Upper lobe of left lung (tissue), 6 donors: ENCODE data around the gene CIPC. TPM values are rescaled to one million over a fixed set of nuclear protein-coding genes. Genes with fewer than 3 reads are reported as not detected.

Experiments
- ATAC-seq, 2 donors: fragments of 200-7000 bp; cut with Tn5 transposase; one replicate each; pipeline ENCODE4 v1.9.1; 2022; ENCODE audit warnings: mild to moderate bottlenecking in 2 of 2, moderate library complexity in 2 of 2; ENCODE audit not compliant: low FRiP score in 2 of 2
- DNase-seq, 2 donors: peaks; one replicate each; pipeline ENCODE4 v3.0.0-alpha.2; 2019 to 2020
- H3K27ac ChIP-seq, 4 donors: fragments of 200-600 bp; sonication (generic); one replicate each; pipeline ENCODE4 v1.5.1; 2016 to 2019
- H3K27me3 ChIP-seq, 4 donors: fragments of 200-600 bp; sonication (generic); one replicate each; pipeline ENCODE4 v1.5.1; 2017 to 2019
- H3K36me3 ChIP-seq, 4 donors: fragments of 200-600 bp; sonication (generic); one replicate each; pipeline ENCODE4 v1.5.1; 2016 to 2019
- H3K4me1 ChIP-seq, 4 donors: fragments of 200-600 bp; sonication (generic); one replicate each; pipeline ENCODE4 v1.5.1; 2018 to 2019
- H3K4me3 ChIP-seq, 4 donors: fragments of 200-600 bp; sonication (generic); one replicate each; pipeline ENCODE4 v1.5.1; 2017 to 2019; ENCODE audit warnings: mild to moderate bottlenecking in 2 of 4, moderate library complexity in 1 of 4
- H3K9me3 ChIP-seq, 4 donors: fragments of 200-600 bp; sonication (generic); one replicate each; pipeline ENCODE4 v1.5.1; 2018 to 2019
- CTCF ChIP-seq, 6 experiments: fragments of 450-650 bp in 4 of 6; fragments of 200-600 bp in 2 of 6; sonication (generic) in 2 of 6; IDR thresholded peaks; one replicate each; pipeline ENCODE4 v1.5.1; 2016 to 2019; ENCODE audit warnings: antibody characterized with exemption in 6 of 6
- EP300 ChIP-seq, 4 donors: sonication (generic); formaldehyde crosslinking; IDR thresholded peaks; one replicate each; pipeline ENCODE4 v1.5.1; 2017; ENCODE audit warnings: antibody characterized with exemption in 4 of 4, control low read depth in 2 of 4
- POLR2A ChIP-seq, 4 donors: fragments of 450-650 bp; IDR thresholded peaks; one replicate each; pipeline ENCODE4 v1.5.1; 2016 to 2017; ENCODE audit warnings: antibody characterized with exemption in 4 of 4, mild to moderate bottlenecking in 2 of 4
- POLR2AphosphoS5 ChIP-seq, 2 donors: sonication (generic); formaldehyde crosslinking; IDR thresholded peaks; one replicate each; pipeline ENCODE4 v1.5.1; 2017; ENCODE audit warnings: antibody characterized with exemption in 2 of 2
- WGBS, 2 donors: methylation state at CpG; one replicate each; pipeline ENCODE4 v1.1.5; 2017 to 2018; 5-methylcytosine and 5-hydroxymethylcytosine counted together
- total RNA-seq, 6 donors: library from RNA; depleted of rRNA in 4 of 6; stranded (reverse); fragments of >200 nt in 4 of 6; gene quantifications; one replicate each; pipeline versions ENCODE4 v1.1.0 to v1.2.1, GENCODE V29; 2016 to 2021
- donor health status: DM: no; HTN: no; CAD: no; lungs with moderate emphysema.
- donor health status: DM: no; HTN: yes; CAD: no; lungs with severe emphysema.

CIPC gene
- total RNA-seq, 6 donors from 2014 or later: 25.1 to 42.4 (median 32.7) TPM

- H3K4me3 ChIP-seq: no peak overlapping the region
- H3K9me3 ChIP-seq: no peaks in the 10 kb centered on the region
- no peaks in the 10 kb centered on the region for H3K36me3 ChIP-seq
- no peaks in the 10 kb centered on the region for H3K27me3 ChIP-seq
- no peaks in the 10 kb centered on the region for H3K4me1 ChIP-seq
- ATAC-seq (peak in 1 of 2 donors; percentile 81), DNase-seq (peak in 1 of 2 donors; percentile 44)
- no peak for TF ChIP-seq EP300 (IDR thresholded peaks at IDR 0.05)
- TF ChIP-seq CTCF (IDR thresholded peaks at IDR 0.05): no peak
- TF ChIP-seq POLR2A (IDR thresholded peaks at IDR 0.05): no peak
- TF ChIP-seq POLR2AphosphoS5 (IDR thresholded peaks at IDR 0.05): no peak
- no peak overlapping the region for H3K27ac ChIP-seq
- WGBS, 2 donors: 15 to 17% methylated on average over 17 to 18 of the region's 18 CpGs
Measured at GRCh38 chr14:77158175-77158881, 60.3 kb downstream of the CIPC start.

- H3K27me3 ChIP-seq: no peaks in the 10 kb centered on the region
- H3K4me3 ChIP-seq: no peak overlapping the region
- ATAC-seq (no peak), DNase-seq (no peak)
- TF ChIP-seq EP300 (IDR thresholded peaks at IDR 0.05) (no peak), CTCF (IDR thresholded peaks at IDR 0.05) (no peak), POLR2A (IDR thresholded peaks at IDR 0.05) (no peak), POLR2AphosphoS5 (IDR thresholded peaks at IDR 0.05) (no peak)
- H3K36me3 ChIP-seq: no peaks in the 10 kb centered on the region
- WGBS, 2 donors: 67 to 78% methylated on average over 2 of the region's 2 CpGs
- H3K9me3 ChIP-seq: no peaks in the 10 kb centered on the region
- H3K4me1 ChIP-seq: no peaks in the 10 kb centered on the region
- no peak overlapping the region for H3K27ac ChIP-seq
Measured at GRCh38 chr14:77158882-77159255, 60.8 kb downstream of the CIPC start.

- no peaks in the 10 kb centered on the region for H3K9me3 ChIP-seq
- no peak overlapping the region for H3K4me3 ChIP-seq
- H3K4me1 ChIP-seq: no peaks in the 10 kb centered on the region
- no peak overlapping the region for H3K27ac ChIP-seq
- no peaks in the 10 kb centered on the region for H3K36me3 ChIP-seq
- 80 to 84% methylated on average over 4 of the region's 4 CpGs for WGBS, 2 donors
- DNase-seq (no peak), ATAC-seq (peak in 1 of 2 donors; percentile 56)
- no peak for TF ChIP-seq EP300 (IDR thresholded peaks at IDR 0.05)
- no peaks in the 10 kb centered on the region for H3K27me3 ChIP-seq
Measured at GRCh38 chr14:77161011-77161410, 63.0 kb downstream of the CIPC start.

Other genes starting within 250 kb of the CIPC start
- 100 to 1,000 TPM in 1 of 6 donors, 10 to 100 TPM in 5; 44.0 to 111 (median 49.6) TPM for gene IRF2BPL, start 69.5 kb upstream of the CIPC start, total RNA-seq
- gene ZDHHC22, start 43.5 kb downstream of the CIPC start, total RNA-seq: under 1 TPM in 1 of 6 donors, not detected in 5; 0.06 TPM
- 1 to 10 TPM in 1 of 6 donors, under 1 TPM in 3, not detected in 2; 0.15 to 8.3 (median 0.80) TPM for gene TMEM63C, start 83.5 kb downstream of the CIPC start, total RNA-seq
- gene NGB, start 172.9 kb downstream of the CIPC start, total RNA-seq: under 1 TPM in 1 of 6 donors, not detected in 5; 0.30 TPM
- 10 to 100 TPM; 14.6 to 36.7 (median 25.4) TPM for gene POMT2, start 222.6 kb downstream of the CIPC start, total RNA-seq
- 10 to 100 TPM; 12.4 to 35.6 (median 19.0) TPM for gene GSTZ1, start 222.8 kb downstream of the CIPC start, total RNA-seq